Stimulated activated CD8-positive, alpha-beta memory T cell treated with anti-CD3 and anti-CD28 coated beads, Interleukin-12 subunit alpha, Interleukin-12 subunit beta, amount 100 ng/mL, for 24 hours (primary cell): ENCODE measurements around the gene NUP98.

ENCODE experiments used
- DNase-seq: peaks from one replicate; pipeline ENCODE4 v3.0.0-alpha.2; 2020; ENCODE audit errors: extremely low read depth

The NUP98 gene

GRCh38 chr11:3797329-3798090 is at the start of gene NUP98:
Gene NUP98, minus strand, starts transcription at chr11:3797554. Its CDS starts 15,437 bp downstream, at chr11:3782117.
- DNase-seq = peak; percentile 99

- no peak for DNase-seq
Observed at GRCh38 chr11:3845670-3846069, 48.3 kb upstream of the NUP98 start.

- DNase-seq = no peak
Observed at GRCh38 chr11:3845246-3845645, 47.9 kb upstream of the NUP98 start.

GRCh38 chr11:3843326-3843725 is 46.0 kb upstream of the NUP98 start:
- DNase-seq = no peak

- peak; percentile 92 for DNase-seq
Observed at GRCh38 chr11:3841426-3842350, 44.3 kb upstream of the NUP98 start.

- DNase-seq = no peak
Observed at GRCh38 chr11:3840870-3841425, 43.6 kb upstream of the NUP98 start, which contains the start of gene RHOG. Gene RHOG, minus strand, starts transcription at chr11:3840959. Its CDS starts 12,821 bp downstream, at chr11:3828138.

- DNase-seq = no peak
Observed at GRCh38 chr11:3840004-3840869, 42.9 kb upstream of the NUP98 start.

- no peak for DNase-seq
Observed at GRCh38 chr11:3838504-3838903, 41.1 kb upstream of the NUP98 start.

GRCh38 chr11:3837793-3838192 is 40.4 kb upstream of the NUP98 start:
- DNase-seq = no peak

- DNase-seq = no peak
Observed at GRCh38 chr11:3836903-3837302, 39.5 kb upstream of the NUP98 start.

GRCh38 chr11:3835751-3836150 is 38.4 kb upstream of the NUP98 start:
- no peak for DNase-seq

- no peak for DNase-seq
Observed at GRCh38 chr11:3834664-3835461, 37.5 kb upstream of the NUP98 start.

- DNase-seq = no peak
Observed at GRCh38 chr11:3834349-3834663, 37.0 kb upstream of the NUP98 start.

- DNase-seq = no peak
Observed at GRCh38 chr11:3833449-3833848, 36.1 kb upstream of the NUP98 start.

- DNase-seq = no peak
Observed at GRCh38 chr11:3832816-3833215, 35.5 kb upstream of the NUP98 start.

GRCh38 chr11:3831378-3832239 is 34.3 kb upstream of the NUP98 start:
- DNase-seq = no peak

- DNase-seq = no peak
Observed at GRCh38 chr11:3830730-3831129, 33.4 kb upstream of the NUP98 start.

- no peak for DNase-seq
Observed at GRCh38 chr11:3830088-3830487, 32.7 kb upstream of the NUP98 start.

- DNase-seq = no peak
Observed at GRCh38 chr11:3827434-3828186, 30.3 kb upstream of the NUP98 start.
